ENCODE data around the gene EPN1. TPM values are rescaled to one million over a fixed set of nuclear protein-coding genes. Genes with fewer than 3 reads are reported as not detected.

The EPN1 gene
- total and polyA plus RNA-seq, 2 of the 8 experiments (the other 6 are each of a cell fraction or from before 2014, with no cell fraction given), result 49.6 to 200 TPM

GRCh38 chr19:55694656-55695491 lies 19.8 kb downstream of the EPN1 start:
- H3K4me1 ChIP-seq (replicated peaks in 1 of 4; ENCODE audit: control insufficient read depth in 3 of 4, insufficient read depth in 4 of 4, low read length in 3 of 4), result no peaks in the 10 kb centered on the region
- no peak overlapping the region for H3K4me2 ChIP-seq (ENCODE audit: insufficient read depth in 1 of 2, low read depth in 2 of 2, low read length in 2 of 2)
- H3K36me3 ChIP-seq (ENCODE audit: control insufficient read depth in 2 of 4, insufficient read depth in 4 of 4, low read length in 3 of 4), result peaks cover 4 to 36% (median 20%) of the 10 kb centered on the region in 4 experiments; a peak in 6 of 8 replicates
- H3K4ac ChIP-seq (replicated peaks; ENCODE audit: insufficient read length, low read depth, low read length), result no peak overlapping the region
- H3K9ac ChIP-seq (replicated peaks in 1 of 4; ENCODE audit: extremely low read depth in 1 of 4, low read depth in 3 of 4, low read length in 3 of 4), result no peak overlapping the region
- ChIA-PET CTCF (ENCODE audit: partially characterized antibody) (interaction anchor here (3.2 kb wide), 1 partner anchor 9 kb away, joined by 12 read pairs; no protein-coding TSS in a partner anchor), POLR2A (ENCODE audit: partially characterized antibody) (interaction anchor here (1.0 to 1.6 kb wide), 4 partner anchors 10 to 38 kb away, joined by 3 read pairs; partner anchors contain the start of gene EPN1)
- no peaks in the 10 kb centered on the region for H3K23me2 ChIP-seq (ENCODE audit: low read depth, low read length)
- no peak overlapping the region for H3K56ac ChIP-seq (replicated peaks; ENCODE audit: insufficient read length, low read depth, low read length)
- no peak overlapping the region for H3K23ac ChIP-seq (ENCODE audit: insufficient read length)
- H4K91ac ChIP-seq (replicated peaks; ENCODE audit: insufficient read length, low read length), result no peak overlapping the region
- H3K27me3 ChIP-seq (replicated peaks in 1 of 4; ENCODE audit: control insufficient read depth in 3 of 4, extremely low read depth in 1 of 4, insufficient read depth in 3 of 4, low read length in 3 of 4), result no peaks in the 10 kb centered on the region
- no peaks in the 10 kb centered on the region for H3K79me2 ChIP-seq (ENCODE audit: control insufficient read depth in 1 of 2, insufficient read depth in 2 of 2, low read length in 2 of 2)
- no peak overlapping the region for H3K27ac ChIP-seq (ENCODE audit: low read depth, low read length)
- TF ChIP-seq SRF (IDR thresholded peaks at IDR 0.05; ENCODE audit: low read depth, low read length), result no peak
- no peak for TF ChIP-seq JUN (IDR thresholded peaks at IDR 0.05; ENCODE audit: low read depth, low read length)
- TF ChIP-seq CBX5 (IDR thresholded peaks at IDR 0.05; ENCODE audit: low read depth, low read length), result no peak
- DNase-seq (ENCODE audit: low read depth in 1 of 2, low spot score in 2 of 2) (no peak), FAIRE-seq (no peak)
- H2AFZ ChIP-seq (ENCODE audit: low read length), result no peak overlapping the region
- H2BK20ac ChIP-seq (ENCODE audit: low read length), result no peak overlapping the region
- WGBS, 2 experiments (ENCODE audit: extremely low coverage in 1 of 2, insufficient coverage in 1 of 2, insufficient read length in 1 of 2, insufficient replicate concordance in 2 of 2, low coverage in 1 of 2, low lambda C conversion rate in 2 of 2, missing lambda C conversion rate in 1 of 2), result 90% methylated on average over 27 of the region's 37 CpGs; no CpG with 5 or more reads in 1 of the 2 experiments
- no peak overlapping the region for H2BK120ac ChIP-seq (replicated peaks; ENCODE audit: low read depth, low read length)
- H4K5ac ChIP-seq (ENCODE audit: insufficient read length, low read depth, low read length), result no peak overlapping the region
- no peak overlapping the region for H3K18ac ChIP-seq (ENCODE audit: extremely low read depth, low read length)
- no peak overlapping the region for H3K4me3 ChIP-seq (ENCODE audit: extremely low read depth in 1 of 4, insufficient read depth in 2 of 4, low read depth in 3 of 4, low read length in 4 of 4)
- H2AK5ac ChIP-seq (ENCODE audit: low read depth, low read length), result no peak overlapping the region
- no peak overlapping the region for H2BK5ac ChIP-seq (ENCODE audit: low read depth, low read length)
- H4K20me1 ChIP-seq (replicated peaks in 1 of 2; ENCODE audit: control insufficient read depth in 1 of 2, insufficient read depth in 2 of 2, low read length in 2 of 2), result peaks cover 0 to 10% of the 10 kb centered on the region in 2 experiments
- no peaks in the 10 kb centered on the region for H3K9me3 ChIP-seq (ENCODE audit: insufficient read depth in 2 of 2, low read depth in 1 of 2, low read length in 1 of 2)
- H2BK12ac ChIP-seq (ENCODE audit: low read depth, low read length), result no peak overlapping the region
- H4K8ac ChIP-seq (ENCODE audit: extremely low read depth, insufficient read depth, low read length), result no peak overlapping the region
- no peak overlapping the region for H2BK15ac ChIP-seq (ENCODE audit: low read length)
- no peaks in the 10 kb centered on the region; the same call in 1 of the 2 replicates for H3K79me1 ChIP-seq (ENCODE audit: low read depth, low read length)
- H3K14ac ChIP-seq (ENCODE audit: insufficient read length), result no peak overlapping the region

Measured in H1 (cell line).